GM12878 (cell line): ENCODE measurements around the gene MAGI2. TPM values are rescaled to one million over a fixed set of nuclear protein-coding genes. Genes with fewer than 3 reads are reported as not detected.

Experiments used
- ATAC-seq: fragments of 200-7000 bp; cut with Tn5 transposase; 3 replicates; pipeline ENCODE4 v1.9.1; 2020; ENCODE audit warnings: mild to moderate bottlenecking, moderate library complexity
- BruUV-seq: library from RNA; stranded (reverse); fragments of 400-500 nt; replicated peaks from 2 replicates; lab custom pipeline; 2021; lab: Mats Ljungman, UMichigan
- CTCF ChIA-PET: fragments of 300-600 bp; sonication (Branson Sonifier 250); formaldehyde crosslinking; extraction: SDS; loops from one replicate; lab custom pipeline; 2021; ENCODE audit warnings: inconsistent platforms; lab: Yijun Ruan, JAX
- POLR2A ChIA-PET: fragments of 350-600 bp; formaldehyde crosslinking; extraction: SDS; loops from one replicate; lab custom pipeline; 2021; ENCODE audit warnings: inconsistent platforms; lab: Charles Lee
- RAD21 ChIA-PET: fragments of 300-600 bp; sonication (Branson Sonifier 250); formaldehyde crosslinking; loops from one replicate; lab custom pipeline; 2023; ENCODE audit warnings: antibody characterized with exemption; ENCODE audit not compliant: unreplicated experiment; lab: Charles Lee
- SMC1A ChIA-PET: fragments of 300-600 bp; sonication (Branson Sonifier 250); formaldehyde crosslinking; loops from one replicate; lab custom pipeline; 2023; ENCODE audit not compliant: unreplicated experiment, uncharacterized antibody; lab: Charles Lee
- DNase-seq: peaks from one replicate; pipeline ENCODE4 v3.0.0-alpha.2; 2011; ENCODE audit warnings: low read depth, low spot score
- FAIRE-seq: peaks from 3 replicates; lab custom pipeline; 2011; peaks lifted over from hg19 to GRCh38; lab: Jason Lieb, UNC
- H2AFZ ChIP-seq: 2 replicates; pipeline ENCODE4 v1.6.0; 2011; ENCODE audit warnings: low read depth, low read length, control low read depth; ENCODE audit not compliant: control insufficient read depth
- H3K27ac ChIP-seq: 2 replicates; pipeline ENCODE4 v1.5.1; 2011; ENCODE audit warnings: control low read depth; ENCODE audit not compliant: control insufficient read depth, insufficient read depth
- H3K27me3 ChIP-seq, 2 experiments: replicated peaks in 1 of 2; 2 replicates each; pipeline versions ENCODE4 v1.6.0 to v1.6.1; 2011; ENCODE audit warnings: low read length in 1 of 2; ENCODE audit not compliant: control insufficient read depth in 2 of 2, insufficient read depth in 2 of 2
- H3K36me3 ChIP-seq, 2 experiments: 2 replicates each; pipeline ENCODE4 v1.5.1; 2011; ENCODE audit warnings: low read length in 1 of 2; ENCODE audit not compliant: control insufficient read depth in 2 of 2, insufficient read depth in 2 of 2
- H3K4me1 ChIP-seq: 2 replicates; pipeline ENCODE4 v1.6.1; 2011; ENCODE audit warnings: mild to moderate bottlenecking, low read length, moderate library complexity, mixed read lengths; ENCODE audit not compliant: control insufficient read depth, insufficient read depth
- H3K4me2 ChIP-seq: 2 replicates; pipeline ENCODE4 v1.6.0; 2011; ENCODE audit warnings: control low read depth; ENCODE audit not compliant: control insufficient read depth, insufficient read depth
- H3K4me3 ChIP-seq: fragments of 200-600 bp; sonication (generic); 2 replicates; pipeline ENCODE4 v1.5.1; 2016
- H3K79me2 ChIP-seq: 2 replicates; pipeline ENCODE4 v1.6.0; 2011; ENCODE audit warnings: low read length; ENCODE audit not compliant: control insufficient read depth, insufficient read depth
- H3K9ac ChIP-seq: 2 replicates; pipeline ENCODE4 v1.8.0; 2011; ENCODE audit warnings: low read length, control low read depth, mixed read lengths; ENCODE audit not compliant: control insufficient read depth, insufficient read depth
- H3K9me3 ChIP-seq: replicated peaks from 3 replicates; pipeline ENCODE4 v1.5.1; 2011; ENCODE audit warnings: mild to moderate bottlenecking, low read length; ENCODE audit not compliant: control insufficient read depth, insufficient read depth
- H4K20me1 ChIP-seq: 2 replicates; pipeline ENCODE4 v1.6.0; 2011; ENCODE audit not compliant: control insufficient read depth, insufficient read depth
- CTCF ChIP-seq, 3 experiments: IDR thresholded peaks in 2 of 3; conservative IDR thresholded peaks in 1 of 3; 2 replicates each; pipeline ENCODE4 v1.5.1; 2011; ENCODE audit warnings: low read depth in 3 of 3, low read length in 3 of 3, mild to moderate bottlenecking in 3 of 3, control low read depth in 2 of 3, moderate library complexity in 2 of 3, inconsistent platforms in 1 of 3, mixed read lengths in 1 of 3; ENCODE audit not compliant: control insufficient read depth in 2 of 3, insufficient read depth in 1 of 3; ENCODE audit errors: extremely low read depth in 1 of 3
- EP300 ChIP-seq, 2 experiments: fragments of 150-350 bp in 1 of 2; IDR thresholded peaks; 2 replicates each; pipeline ENCODE4 v1.6.1; 2011 to 2012; ENCODE audit warnings: low read depth in 2 of 2, low read length in 2 of 2, borderline replicate concordance in 1 of 2, improper control_type of control experiment in 1 of 2, inconsistent platforms in 1 of 2; ENCODE audit not compliant: control insufficient read depth in 1 of 2
- MYB ChIP-seq: fragments of 150-350 bp; IDR thresholded peaks from 2 replicates; pipeline ENCODE4 v1.6.1; 2014; ENCODE audit warnings: mild to moderate bottlenecking, low read depth, low read length, borderline replicate concordance
- RAD21 ChIP-seq: IDR thresholded peaks from 2 replicates; pipeline ENCODE4 v1.6.1; 2011; ENCODE audit warnings: mild to moderate bottlenecking, low read depth, low read length, moderate library complexity; ENCODE audit not compliant: insufficient read depth
- RBBP5 ChIP-seq: fragments of 200-600 bp; sonication (generic); conservative IDR thresholded peaks from 2 replicates; pipeline ENCODE4 v1.6.1; 2016
- ZNF592 ChIP-seq: fragments of 450-650 bp; IDR thresholded peaks from 2 replicates; pipeline ENCODE4 v1.6.1; 2017; ENCODE audit warnings: mild to moderate bottlenecking, moderate library complexity
- WGBS: methylation state at CpG from one replicate; pipeline ENCODE4 v1.1.6; 2016; ENCODE audit warnings: low lambda C conversion rate; ENCODE audit not compliant: insufficient replicate concordance, insufficient coverage; ENCODE audit errors: missing lambda C conversion rate; 5-methylcytosine and 5-hydroxymethylcytosine counted together
- in situ Hi-C: fragments of 300-500 bp; cut with MboI; formaldehyde crosslinking; loops from 9 replicates; pipeline ENCODE4 v1.14.3; 2018; ENCODE audit warnings: mixed read lengths
- intact Hi-C: fragments of 100-400 bp; cut with micrococcal nuclease; formaldehyde crosslinking; loops from one replicate; pipeline ENCODE4 v1.14.2; 2022; ENCODE audit not compliant: unreplicated experiment
- polyA plus RNA-seq, 11 experiments: library from polyadenylated mRNA; depleted of rRNA in 4 of 11; unstranded in 6 of 11; stranded (reverse) in 5 of 11; fragments of >200 nt; fragmentation: Nextera tagmentation in 4 of 11; fragmentation: Illumina TruSeq in 1 of 11; extraction: Ambion mirVana in 4 of 11; extraction: Trizol in 1 of 11; gene quantifications; 1 replicate in 1 of 11; 2 replicates in 10 of 11; pipeline versions ENCODE4 v1.2.1 to v1.2.3, GENCODE V29; 2011 to 2016; ENCODE audit warnings: inconsistent platforms in 2 of 11, missing spikeins in 2 of 11, low read depth in 1 of 11
- total RNA-seq, 4 experiments: library from RNA; depleted of rRNA in 3 of 4; stranded (reverse); fragments of >200 nt in 3 of 4; fragmentation: Illumina TruSeq in 1 of 4; extraction: Trizol in 1 of 4; gene quantifications; 2 replicates each; pipeline versions ENCODE4 v1.2.1 to v1.2.3, GENCODE V29; 2013 to 2021

Gene MAGI2
- total and polyA plus RNA-seq, 10 of the 15 experiments (the other 5 are each of a cell fraction or from before 2014, with no cell fraction given) = 0.01 to 0.31 (median 0.05) TPM; not detected in 2

- DNase-seq = no peak
- intact Hi-C loops (no loop called here), in situ Hi-C loops (no loop called here)
- no peaks in the 10 kb centered on the region for H3K27me3 ChIP-seq
- POLR2A ChIA-PET = no interaction called here
- no peaks in the 10 kb centered on the region for H3K79me2 ChIP-seq
- SMC1A ChIA-PET = no interaction called here
- H2AFZ ChIP-seq = no peak overlapping the region
- H3K4me2 ChIP-seq = no peak overlapping the region
- no peaks in the 10 kb centered on the region for H3K4me1 ChIP-seq
- CTCF ChIA-PET = no interaction called here
- H4K20me1 ChIP-seq = no peaks in the 10 kb centered on the region
- no peak for FAIRE-seq
- no peak overlapping the region for H3K9ac ChIP-seq
- H3K4me3 ChIP-seq = no peak overlapping the region
- H3K36me3 ChIP-seq = no peaks in the 10 kb centered on the region
- 21% methylated on average over 5 of the region's 5 CpGs for WGBS
- no peak for ATAC-seq
- TF ChIP-seq RBBP5 (no peak), MYB (no peak), EP300 (IDR thresholded peaks at IDR 0.05; ENCODE audit: borderline replicate concordance in 1 of 2, control insufficient read depth in 1 of 2, low read depth in 2 of 2, low read length in 2 of 2) (no peak), ZNF592 (no peak), CTCF (IDR thresholded peaks at IDR 0.05 in 2 of 3, conservative IDR thresholded peaks at IDR 0.05 in 1 of 3; ENCODE audit: control insufficient read depth in 2 of 3, extremely low read depth in 1 of 3, insufficient read depth in 1 of 3, low read depth in 3 of 3, low read length in 3 of 3) (no peak), RAD21 (no peak)
- no TSS peak for BruUV-seq
- no peaks in the 10 kb centered on the region for H3K9me3 ChIP-seq
- no peak overlapping the region for H3K27ac ChIP-seq
- RAD21 ChIA-PET = no interaction called here
Measured at GRCh38 chr7:78563191-78563590, 890.3 kb downstream of the MAGI2 start.
